Stomach (tissue), 9 donors: ENCODE data around the gene ZNF239. TPM values are rescaled to one million over a fixed set of nuclear protein-coding genes. Genes with fewer than 3 reads are reported as not detected.
"Not testable (repeated sequence)": the region's sequence is repeated elsewhere in the genome, so short reads cannot be mapped to it uniquely, and the experiment has no call there.

Experiments
- DNase-seq, 2 donors: peaks; one replicate each; pipeline versions ENCODE4 v3.0.0 to v3.0.0-alpha.2; 2013 to 2019
- H3K27ac ChIP-seq, 5 donors: fragments of 200-600 bp in 4 of 5; sonication (generic) in 4 of 5; one replicate each; pipeline ENCODE4 v1.5.1; 2013 to 2019; ENCODE audit warnings: mild to moderate bottlenecking in 1 of 5, moderate library complexity in 1 of 5
- H3K27me3 ChIP-seq, 3 donors: fragments of 200-600 bp; sonication (generic); one replicate each; pipeline ENCODE4 v1.5.1; 2017 to 2019; ENCODE audit warnings: mixed run types in 1 of 3
- H3K36me3 ChIP-seq, 4 donors: fragments of 200-600 bp; sonication (generic); 1 replicate in 3 of 4; 2 replicates in 1 of 4; pipeline ENCODE4 v1.5.1; 2016 to 2019
- H3K4me1 ChIP-seq, 4 donors: fragments of 200-600 bp; sonication (generic); one replicate each; pipeline ENCODE4 v1.5.1; 2016 to 2019
- H3K4me3 ChIP-seq, 4 donors: fragments of 200-600 bp; sonication (generic) in 3 of 4; one replicate each; pipeline ENCODE4 v1.5.1; 2016 to 2019; ENCODE audit warnings: mild to moderate bottlenecking in 1 of 4
- H3K9me3 ChIP-seq, 4 donors: fragments of 200-600 bp; sonication (generic); one replicate each; pipeline ENCODE4 v1.5.1; 2016 to 2019
- CTCF ChIP-seq, 7 experiments: fragments of 450-650 bp in 4 of 7; fragments of 200-600 bp in 3 of 7; sonication (generic) in 3 of 7; IDR thresholded peaks; one replicate each; pipeline ENCODE4 v1.5.1; 2016 to 2019; ENCODE audit warnings: antibody characterized with exemption in 7 of 7, control low read depth in 2 of 7, mild to moderate bottlenecking in 1 of 7
- EP300 ChIP-seq: sonication (generic); formaldehyde crosslinking; IDR thresholded peaks from one replicate; pipeline ENCODE4 v1.6.1; 2017; ENCODE audit warnings: antibody characterized with exemption
- POLR2A ChIP-seq, 4 donors: fragments of 450-650 bp; IDR thresholded peaks; one replicate each; pipeline ENCODE4 v1.6.1; 2016; ENCODE audit warnings: antibody characterized with exemption in 4 of 4, control low read depth in 2 of 4, mild to moderate bottlenecking in 1 of 4, moderate library complexity in 1 of 4
- POLR2AphosphoS5 ChIP-seq, 3 donors: sonication (generic); formaldehyde crosslinking; IDR thresholded peaks; one replicate each; pipeline ENCODE4 v1.6.1; 2016; ENCODE audit warnings: antibody characterized with exemption in 3 of 3
- WGBS, 5 donors: extraction: QIAGEN DNeasy Blood & Tissue Kit in 3 of 5; methylation state at CpG; one replicate each; pipeline versions ENCODE4 v1.1.5 to v1.1.7; 2013 to 2018; 5-methylcytosine and 5-hydroxymethylcytosine counted together
- intact Hi-C: fragments of 100-400 bp; cut with DNase I; formaldehyde crosslinking; loops from one replicate; pipeline ENCODE4 v1.15.1; 2023; ENCODE audit warnings: low total_unique reads
- polyA plus RNA-seq, 3 donors: library from polyadenylated mRNA; stranded (reverse); fragments of 200-250 nt; gene quantifications; one replicate each; pipeline ENCODE4 v1.2.3, GENCODE V29; 2013
- total RNA-seq, 5 donors: library from RNA; depleted of rRNA; stranded (reverse); fragments of >200 nt; gene quantifications; one replicate each; pipeline versions ENCODE4 v1.1.0 to v1.2.3, GENCODE V29; 2014 to 2016
- donor health status: healthy with polysubstance abuse.
- donor health status: Bipolar disorder and iron deficiency.
- donor health status: healthy.

ZNF239 gene
- total and polyA plus RNA-seq, 8 donors, result 1.4 to 37.5 (median 3.0) TPM; not detected in 2

DNA sequence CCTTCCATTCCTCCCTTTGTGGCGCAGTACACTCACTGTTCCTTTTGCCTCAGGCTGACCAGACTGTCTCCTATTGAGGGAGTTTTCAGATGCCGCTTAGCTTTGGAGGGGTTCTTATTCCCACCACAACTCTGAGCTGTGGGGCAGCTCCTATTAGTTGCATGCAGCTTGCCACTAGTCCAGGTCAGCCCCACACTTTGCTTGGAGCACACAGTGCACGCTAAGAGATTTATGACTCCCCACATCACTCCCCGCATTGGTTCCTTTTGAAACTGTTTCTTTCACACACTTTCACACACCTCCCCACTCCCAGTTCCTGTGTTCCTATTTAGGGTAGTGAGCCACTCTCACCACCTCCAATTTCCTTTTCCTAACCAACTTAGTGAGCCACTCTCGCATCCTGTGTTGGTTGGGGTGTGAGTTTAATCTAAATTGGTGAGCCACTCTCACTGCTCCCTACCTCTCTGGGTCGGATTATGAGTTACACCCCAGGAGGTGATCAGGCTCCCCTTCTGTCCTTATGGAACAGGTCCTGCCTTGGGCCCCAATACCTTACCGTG, 21.4 kb upstream of the ZNF239 start:
- H3K4me1 ChIP-seq, result peaks cover 0 to 17% (median 13%) of the 10 kb centered on the region in 4 donors
- no peaks in the 10 kb centered on the region for H3K36me3 ChIP-seq
- no peak for TF ChIP-seq CTCF (IDR thresholded peaks at IDR 0.05)
- no peak for TF ChIP-seq POLR2A (IDR thresholded peaks at IDR 0.05)
- TF ChIP-seq POLR2AphosphoS5 (IDR thresholded peaks at IDR 0.05), result no peak
- no peak for TF ChIP-seq EP300
- intact Hi-C loops, result no loop called here
- no peaks in the 10 kb centered on the region for H3K27me3 ChIP-seq
- H3K4me3 ChIP-seq, result no peak overlapping the region
- peaks cover 0 to 9% (median 0%) of the 10 kb centered on the region in 4 donors for H3K9me3 ChIP-seq
- DNase-seq, result no peak
- H3K27ac ChIP-seq, result no peak overlapping the region
- 70 to 80% (median 74%) methylated on average over 6 to 7 of the region's 7 CpGs for WGBS, 5 donors

GRCh38 chr10:43594944-43595589, 20.7 kb upstream of the ZNF239 start:
- Histone ChIP-seq H3K27me3 (no peaks in the 10 kb centered on the region), H3K9me3 (peaks cover 0 to 9% (median 0%) of the 10 kb centered on the region in 4 donors), H3K4me1 (peaks cover 0 to 17% (median 13%) of the 10 kb centered on the region in 4 donors), H3K4me3 (peak overlapping the region; percentile 18 to 35 (median 30)), H3K36me3 (no peaks in the 10 kb centered on the region), H3K27ac (no peak overlapping the region)
- WGBS, 5 donors, result 6 to 16% (median 7%) methylated on average over 6 to 8 of the region's 8 CpGs
- DNase-seq, result peak; percentile 46 to 80
- intact Hi-C loops, result no loop called here
- no peak for TF ChIP-seq CTCF (IDR thresholded peaks at IDR 0.05)
- no peak for TF ChIP-seq POLR2AphosphoS5 (IDR thresholded peaks at IDR 0.05)
- TF ChIP-seq POLR2A (IDR thresholded peaks at IDR 0.05), result no peak
- TF ChIP-seq EP300, result no peak

GRCh38 chr10:43591303-43591904, 17.0 kb upstream of the ZNF239 start:
- Histone ChIP-seq H3K9me3 (peaks cover 0 to 9% (median 0%) of the 10 kb centered on the region in 4 donors), H3K27me3 (no peaks in the 10 kb centered on the region), H3K36me3 (no peaks in the 10 kb centered on the region), H3K4me1 (peaks cover 0 to 17% (median 13%) of the 10 kb centered on the region in 4 donors), H3K4me3 (no peak overlapping the region), H3K27ac (no peak overlapping the region)
- intact Hi-C loops, result no loop called here
- no peak for DNase-seq
- WGBS, 5 donors, result 77 to 91% (median 88%) methylated on average over 5 of the region's 5 CpGs
- no peak for TF ChIP-seq POLR2A (IDR thresholded peaks at IDR 0.05)
- TF ChIP-seq POLR2AphosphoS5 (IDR thresholded peaks at IDR 0.05), result no peak
- TF ChIP-seq EP300, result no peak
- no peak for TF ChIP-seq CTCF (IDR thresholded peaks at IDR 0.05)

DNA sequence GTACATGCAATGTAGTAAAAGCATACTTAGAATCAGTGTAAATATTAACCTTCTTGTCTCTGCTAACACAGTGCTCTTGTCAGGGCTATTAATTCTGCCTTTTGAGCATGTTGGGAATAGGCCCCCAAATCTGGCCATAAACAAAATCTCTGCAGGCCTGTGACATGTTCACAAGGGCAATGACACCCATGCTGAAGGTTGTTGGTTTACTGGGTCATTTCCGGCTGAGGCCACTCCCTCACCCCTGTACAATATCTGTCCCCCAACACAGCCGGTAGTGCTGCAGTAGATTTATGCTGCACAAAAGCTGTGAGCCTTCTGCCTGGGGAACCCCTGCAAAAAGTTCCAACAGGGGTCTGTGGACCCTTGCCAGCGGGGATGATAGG, 12.3 kb upstream of the ZNF239 start:
- H3K27ac ChIP-seq, result peak overlapping the region in 1 of 5 donors; percentile 18

More for the DNA sequence above, 12.3 kb upstream of the ZNF239 start:
- intact Hi-C loops, H3K4me3 ChIP-seq, H3K27me3 ChIP-seq, H3K36me3 ChIP-seq, H3K4me1 ChIP-seq, H3K9me3 ChIP-seq: not testable (repeated sequence)
- 36 to 60% (median 50%) methylated on average over 3 of the region's 3 CpGs for WGBS, 5 donors
- peak in 1 of 2 donors; percentile 79 for DNase-seq
